HG03354 (cell line): Measurements from ENCODE around the gene ST3GAL5.

ENCODE experiments used
- ATAC-seq: cut with Tn5 transposase; IDR thresholded peaks from one replicate; pipeline ENCODE4 v1.9.1; 2021; ENCODE audit warnings: mild to moderate bottlenecking; ENCODE audit not compliant: unreplicated experiment, poor library complexity, severe bottlenecking

The ST3GAL5 gene

GRCh38 chr2:85871494-85872164 lies 17.2 kb downstream of the ST3GAL5 start:
- no peak for ATAC-seq

- no peak for ATAC-seq
These were observed 20.0 kb downstream of the ST3GAL5 start for GRCh38 chr2:85868822-85869221.

GRCh38 chr2:85867556-85868292 lies 21.1 kb downstream of the ST3GAL5 start:
- no peak for ATAC-seq

GRCh38 chr2:85867121-85867520 lies 21.7 kb downstream of the ST3GAL5 start:
- ATAC-seq = no peak

- no peak for ATAC-seq
These were observed 22.6 kb downstream of the ST3GAL5 start for GRCh38 chr2:85866165-85866659.

GRCh38 chr2:85865539-85866164 lies 23.1 kb downstream of the ST3GAL5 start:
- ATAC-seq = peak; percentile 65

- ATAC-seq = no peak
These were observed 24.1 kb downstream of the ST3GAL5 start for GRCh38 chr2:85864654-85865053.

- ATAC-seq = no peak
These were observed 26.4 kb downstream of the ST3GAL5 start for GRCh38 chr2:85862426-85862825.

- no peak for ATAC-seq
These were observed 27.1 kb downstream of the ST3GAL5 start for GRCh38 chr2:85861650-85862049.

- ATAC-seq = peak; percentile 65
These were observed 27.6 kb downstream of the ST3GAL5 start for GRCh38 chr2:85861180-85861579.

GRCh38 chr2:85858841-85859240 lies 29.9 kb downstream of the ST3GAL5 start:
- no peak for ATAC-seq

- ATAC-seq = no peak
These were observed 33.9 kb downstream of the ST3GAL5 start for GRCh38 chr2:85854897-85855296.

- peak; percentile 26 for ATAC-seq
These were observed 34.7 kb downstream of the ST3GAL5 start for GRCh38 chr2:85854166-85854509.

- peak; percentile 65 for ATAC-seq
These were observed 35.2 kb downstream of the ST3GAL5 start for GRCh38 chr2:85853499-85854165.

- peak; percentile 83 for ATAC-seq
These were observed 35.8 kb downstream of the ST3GAL5 start for GRCh38 chr2:85852937-85853498.

- ATAC-seq = no peak
These were observed 36.5 kb downstream of the ST3GAL5 start for GRCh38 chr2:85852152-85852840.

- ATAC-seq = no peak
These were observed 37.3 kb downstream of the ST3GAL5 start for GRCh38 chr2:85851253-85852151.

- no peak for ATAC-seq
These were observed 38.3 kb downstream of the ST3GAL5 start for GRCh38 chr2:85850451-85850850.
